Measurements from ENCODE around the gene UGT8. TPM values are rescaled to one million over a fixed set of nuclear protein-coding genes. Genes with fewer than 3 reads are reported as not detected.

Gene UGT8
- total RNA-seq, 1 experiment from 2014 or later: 15.7 TPM

GRCh38 chr4:114691865-114692264 is 93.3 kb downstream of the UGT8 start:
- Histone ChIP-seq H3K79me1 (ENCODE audit: insufficient read depth, low read depth, low read length, poor library complexity, severe bottlenecking) (no peaks in the 10 kb centered on the region), H2AK5ac (ENCODE audit: insufficient read length, low read length) (no peak overlapping the region), H3T11ph (ENCODE audit: low read length) (no peak overlapping the region), H3K9me3 (ENCODE audit: control insufficient read depth, low read depth, low read length) (no peaks in the 10 kb centered on the region), H2BK15ac (ENCODE audit: low read depth, low read length) (no peak overlapping the region), H2BK5ac (ENCODE audit: insufficient read length, low read length) (no peak overlapping the region), H3K23me2 (ENCODE audit: insufficient read length, low read depth, low read length, poor library complexity, severe bottlenecking) (no peaks in the 10 kb centered on the region), H3K4me2 (ENCODE audit: insufficient read depth, insufficient read length, low read length) (no peak overlapping the region), H2AFZ (ENCODE audit: low read length) (no peak overlapping the region), H2BK20ac (ENCODE audit: low read depth, low read length, poor library complexity, severe bottlenecking) (no peak overlapping the region), H3K14ac (ENCODE audit: insufficient read depth, low read length) (no peak overlapping the region), H4K8ac (replicated peaks; ENCODE audit: insufficient read length, low read depth, low read length) (no peak overlapping the region), H3K4me1 (ENCODE audit: insufficient read depth, low read length) (no peaks in the 10 kb centered on the region; the same call in 1 of the 2 replicates), H3K23ac (ENCODE audit: insufficient read length, low read depth, low read length) (no peak overlapping the region), H2BK12ac (ENCODE audit: insufficient read length, low read depth, low read length) (no peak overlapping the region), H4K20me1 (ENCODE audit: control insufficient read depth, insufficient read depth, insufficient read length) (no peaks in the 10 kb centered on the region), H4K91ac (ENCODE audit: insufficient read length, low read depth, low read length) (no peak overlapping the region), H3K27ac (ENCODE audit: insufficient read length, low read depth, low read length) (no peak overlapping the region), H3K79me2 (ENCODE audit: insufficient read depth, low read length) (no peaks in the 10 kb centered on the region), H3K27me3 (ENCODE audit: insufficient read depth, low read length) (no peaks in the 10 kb centered on the region), H3K9ac (ENCODE audit: extremely low read depth, insufficient read length, low read length) (no peak overlapping the region), H2BK120ac (ENCODE audit: low read depth, low read length, poor library complexity, severe bottlenecking) (no peak overlapping the region), H4K5ac (ENCODE audit: insufficient read length, low read depth, low read length) (no peak overlapping the region), H3K4ac (ENCODE audit: low read depth, low read length) (no peak overlapping the region), H3K18ac (ENCODE audit: insufficient read length, low read depth, low read length) (no peak overlapping the region), H3K56ac (ENCODE audit: insufficient read length, low read depth, low read length) (no peak overlapping the region)
- H3K27ac Mint-ChIP-seq: no peak overlapping the region
- no peaks in the 10 kb centered on the region for H3K27me3 Mint-ChIP-seq (ENCODE audit: low read depth)
- H3K36me3 Mint-ChIP-seq (ENCODE audit: insufficient read depth in 1 of 3, low read depth in 3 of 3): no peaks in the 10 kb centered on the region
- no peak overlapping the region for H3K4me3 Mint-ChIP-seq
- H3K4me1 Mint-ChIP-seq: peaks cover 3 to 12% of the 10 kb centered on the region in 2 experiments; a peak in 3 of 4 replicates
- H3K9me3 Mint-ChIP-seq: no peaks in the 10 kb centered on the region
- WGBS (ENCODE audit: extremely low coverage, insufficient read length, low lambda C conversion rate): no CpG with 5 or more reads among the region's 1 CpG
- no peak for TF ChIP-seq CTCF (conservative IDR thresholded peaks at IDR 0.05)
- DNase-seq: no peak

Measured in H9 (cell line).